ENCODE data around the gene TSFM.

Gene TSFM

DNA sequence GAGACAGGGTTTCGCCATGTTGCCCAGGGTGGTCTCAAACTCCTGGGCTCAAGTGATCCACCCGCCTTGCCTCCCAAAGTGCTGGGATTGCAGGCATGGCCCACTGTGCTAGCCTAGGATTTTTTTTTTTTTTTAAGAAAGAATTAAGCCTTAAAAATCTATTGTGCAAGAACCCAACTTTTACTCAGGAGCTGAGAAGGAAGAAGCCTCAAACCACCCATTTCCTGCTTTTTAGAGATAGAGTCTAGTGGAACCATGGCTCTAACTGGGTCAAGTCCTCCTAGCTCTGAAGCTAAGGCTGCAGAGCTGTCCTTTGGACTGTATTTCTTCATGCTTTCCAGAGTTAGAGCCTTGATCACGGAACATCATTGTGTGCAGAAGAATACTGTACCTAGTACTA is 1.3 kb upstream of the TSFM start:
- H3K9ac ChIP-seq (ENCODE audit: low read length): no peak overlapping the region
- H3K79me2 ChIP-seq (ENCODE audit: insufficient read depth, low read length): peaks cover 12% of the 10 kb centered on the region
- no peak overlapping the region for H3K4me3 ChIP-seq (ENCODE audit: low read depth, low read length, poor library complexity, severe bottlenecking)
- no peaks in the 10 kb centered on the region for H4K20me1 ChIP-seq (ENCODE audit: insufficient read depth, low read length)
- TF ChIP-seq, protein P1, sequence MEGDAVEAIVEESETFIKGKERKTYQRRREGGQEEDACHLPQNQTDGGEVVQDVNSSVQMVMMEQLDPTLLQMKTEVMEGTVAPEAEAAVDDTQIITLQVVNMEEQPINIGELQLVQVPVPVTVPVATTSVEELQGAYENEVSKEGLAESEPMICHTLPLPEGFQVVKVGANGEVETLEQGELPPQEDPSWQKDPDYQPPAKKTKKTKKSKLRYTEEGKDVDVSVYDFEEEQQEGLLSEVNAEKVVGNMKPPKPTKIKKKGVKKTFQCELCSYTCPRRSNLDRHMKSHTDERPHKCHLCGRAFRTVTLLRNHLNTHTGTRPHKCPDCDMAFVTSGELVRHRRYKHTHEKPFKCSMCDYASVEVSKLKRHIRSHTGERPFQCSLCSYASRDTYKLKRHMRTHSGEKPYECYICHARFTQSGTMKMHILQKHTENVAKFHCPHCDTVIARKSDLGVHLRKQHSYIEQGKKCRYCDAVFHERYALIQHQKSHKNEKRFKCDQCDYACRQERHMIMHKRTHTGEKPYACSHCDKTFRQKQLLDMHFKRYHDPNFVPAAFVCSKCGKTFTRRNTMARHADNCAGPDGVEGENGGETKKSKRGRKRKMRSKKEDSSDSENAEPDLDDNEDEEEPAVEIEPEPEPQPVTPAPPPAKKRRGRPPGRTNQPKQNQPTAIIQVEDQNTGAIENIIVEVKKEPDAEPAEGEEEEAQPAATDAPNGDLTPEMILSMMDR (IDR thresholded peaks at IDR 0.05; ENCODE audit: low read length): no peak
- TF ChIP-seq EZH2 (IDR thresholded peaks at IDR 0.05; ENCODE audit: borderline replicate concordance, low read length): no peak
- H3F3A ChIP-seq (ENCODE audit: insufficient read depth, low read length): no peaks in the 10 kb centered on the region
- no peak overlapping the region for H3K27ac ChIP-seq (ENCODE audit: low read depth, low read length, poor library complexity, severe bottlenecking)
- no peaks in the 10 kb centered on the region for H3K27me3 ChIP-seq (ENCODE audit: insufficient read depth, low read length)
- no peak overlapping the region for H3K4me2 ChIP-seq (ENCODE audit: low read length)
- H3K9me3 ChIP-seq (ENCODE audit: low read length): no peaks in the 10 kb centered on the region
- peaks cover 16% of the 10 kb centered on the region for H3K4me1 ChIP-seq (ENCODE audit: insufficient read depth, low read length, severe bottlenecking)
- H3K36me3 ChIP-seq (ENCODE audit: insufficient read depth, low read length): peaks cover 11% of the 10 kb centered on the region
- no peaks in the 10 kb centered on the region for H3K9me2 ChIP-seq (ENCODE audit: low read depth, low read length)
- no peak overlapping the region for H2AFZ ChIP-seq (ENCODE audit: low read length)

DNA sequence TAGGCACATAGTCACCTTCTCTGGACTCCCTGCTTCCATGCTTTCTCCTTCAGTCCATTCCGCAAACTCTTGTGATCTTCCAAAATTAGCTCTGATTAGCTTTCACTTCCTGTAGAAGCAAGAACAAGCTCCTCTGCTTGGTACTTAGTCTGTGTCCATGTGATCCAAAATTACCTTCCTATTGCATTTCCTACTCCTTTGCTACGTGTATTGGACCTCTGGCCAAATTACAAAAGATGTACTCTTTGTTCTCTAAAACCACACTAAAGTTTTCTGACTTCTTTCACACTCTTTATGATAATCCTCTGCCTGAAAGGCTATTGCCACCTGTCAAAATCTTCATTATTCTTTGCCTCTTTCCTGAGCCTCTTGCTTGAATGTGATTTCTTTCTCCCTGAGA is 786 bp upstream of the TSFM start:
- peaks cover 16% of the 10 kb centered on the region for H3K36me3 ChIP-seq (ENCODE audit: insufficient read depth, low read length)
- no peaks in the 10 kb centered on the region for H3F3A ChIP-seq (ENCODE audit: insufficient read depth, low read length)
- H3K9me2 ChIP-seq (ENCODE audit: low read depth, low read length): no peaks in the 10 kb centered on the region
- H3K4me3 ChIP-seq (ENCODE audit: low read depth, low read length, poor library complexity, severe bottlenecking): no peak overlapping the region
- H3K79me2 ChIP-seq (ENCODE audit: insufficient read depth, low read length): peaks cover 12% of the 10 kb centered on the region
- peaks cover 16% of the 10 kb centered on the region for H3K4me1 ChIP-seq (ENCODE audit: insufficient read depth, low read length, severe bottlenecking)
- H2AFZ ChIP-seq (ENCODE audit: low read length): no peak overlapping the region
- H3K4me2 ChIP-seq (ENCODE audit: low read length): no peak overlapping the region; the same call in 1 of the 2 replicates
- H4K20me1 ChIP-seq (ENCODE audit: insufficient read depth, low read length): no peaks in the 10 kb centered on the region
- no peak overlapping the region; the same call in 1 of the 2 replicates for H3K9ac ChIP-seq (ENCODE audit: low read length)
- H3K27ac ChIP-seq (ENCODE audit: low read depth, low read length, poor library complexity, severe bottlenecking): no peak overlapping the region
- H3K27me3 ChIP-seq (ENCODE audit: insufficient read depth, low read length): no peaks in the 10 kb centered on the region
- no peaks in the 10 kb centered on the region for H3K9me3 ChIP-seq (ENCODE audit: low read length)
- TF ChIP-seq EZH2 (IDR thresholded peaks at IDR 0.05; ENCODE audit: borderline replicate concordance, low read length): no peak
- TF ChIP-seq, protein P1 (IDR thresholded peaks at IDR 0.05; ENCODE audit: low read length): no peak

DNA sequence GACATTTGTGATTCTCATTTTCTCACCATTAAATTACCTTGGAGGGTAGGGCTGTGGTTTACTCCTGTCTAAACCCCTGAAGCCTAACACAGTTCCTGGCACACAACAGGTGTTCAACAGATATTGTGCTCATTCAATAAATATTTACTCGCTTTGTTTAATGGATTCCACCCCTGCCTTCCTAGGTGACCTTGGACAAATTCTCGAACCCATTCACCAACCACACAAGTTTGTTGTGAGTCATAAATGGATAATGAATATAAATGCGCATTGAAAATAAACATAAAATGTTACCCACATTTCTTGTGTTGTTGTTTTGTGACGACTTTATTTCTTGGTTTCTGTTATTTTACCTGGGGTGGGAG is 362 bp upstream of the TSFM start:
- peaks cover 16% of the 10 kb centered on the region for H3K4me1 ChIP-seq (ENCODE audit: insufficient read depth, low read length, severe bottlenecking)
- H4K20me1 ChIP-seq (ENCODE audit: insufficient read depth, low read length): no peaks in the 10 kb centered on the region
- H3K9me3 ChIP-seq (ENCODE audit: low read length): no peaks in the 10 kb centered on the region
- no peak for TF ChIP-seq EZH2 (IDR thresholded peaks at IDR 0.05; ENCODE audit: borderline replicate concordance, low read length)
- TF ChIP-seq, protein P1 (IDR thresholded peaks at IDR 0.05; ENCODE audit: low read length): no peak
- H3K9ac ChIP-seq (ENCODE audit: low read length): no peak overlapping the region; the same call in 1 of the 2 replicates
- no peak overlapping the region for H2AFZ ChIP-seq (ENCODE audit: low read length)
- no peaks in the 10 kb centered on the region for H3F3A ChIP-seq (ENCODE audit: insufficient read depth, low read length)
- H3K79me2 ChIP-seq (ENCODE audit: insufficient read depth, low read length): peaks cover 12% of the 10 kb centered on the region
- no peaks in the 10 kb centered on the region for H3K9me2 ChIP-seq (ENCODE audit: low read depth, low read length)
- no peaks in the 10 kb centered on the region for H3K27me3 ChIP-seq (ENCODE audit: insufficient read depth, low read length)
- H3K4me3 ChIP-seq (ENCODE audit: low read depth, low read length, poor library complexity, severe bottlenecking): peak overlapping the region; percentile 94
- no peak overlapping the region for H3K27ac ChIP-seq (ENCODE audit: low read depth, low read length, poor library complexity, severe bottlenecking)
- peak overlapping the region; percentile 31; the same call in 1 of the 2 replicates for H3K4me2 ChIP-seq (ENCODE audit: low read length)
- H3K36me3 ChIP-seq (ENCODE audit: insufficient read depth, low read length): peaks cover 20% of the 10 kb centered on the region

Data from OCI-LY1 (cell line).